ENCODE measurements around the gene AGAP1.

AGAP1 gene

GRCh38 chr2:235553291-235553690 lies 59.4 kb downstream of the AGAP1 start:
- no peak for DNase-seq

- no peak for DNase-seq
These were observed 59.9 kb downstream of the AGAP1 start for GRCh38 chr2:235553696-235554100.

- DNase-seq: no peak
These were observed 60.5 kb downstream of the AGAP1 start for GRCh38 chr2:235554385-235554784.

- DNase-seq: no peak
These were observed 61.1 kb downstream of the AGAP1 start for GRCh38 chr2:235554936-235555335.

- no peak for DNase-seq
These were observed 61.5 kb downstream of the AGAP1 start for GRCh38 chr2:235555371-235555770.

- DNase-seq: no peak
These were observed 62.2 kb downstream of the AGAP1 start for GRCh38 chr2:235556086-235556485.

GRCh38 chr2:235556901-235557300 lies 63.1 kb downstream of the AGAP1 start:
- no peak for DNase-seq

GRCh38 chr2:235557903-235558302 lies 64.1 kb downstream of the AGAP1 start:
- DNase-seq: no peak

- no peak for DNase-seq
These were observed 64.7 kb downstream of the AGAP1 start for GRCh38 chr2:235558572-235558971.

- DNase-seq: no peak
These were observed 66.5 kb downstream of the AGAP1 start for GRCh38 chr2:235560345-235560744.

- no peak for DNase-seq
These were observed 67.6 kb downstream of the AGAP1 start for GRCh38 chr2:235561450-235561849.

- no peak for DNase-seq
These were observed 68.4 kb downstream of the AGAP1 start for GRCh38 chr2:235562065-235562747.

GRCh38 chr2:235563056-235563910 lies 69.4 kb downstream of the AGAP1 start:
- no peak for DNase-seq

- DNase-seq: no peak
These were observed 70.2 kb downstream of the AGAP1 start for GRCh38 chr2:235564066-235564465.

GRCh38 chr2:235564884-235565530 lies 71.2 kb downstream of the AGAP1 start:
- DNase-seq: no peak

GRCh38 chr2:235566415-235566814 lies 72.6 kb downstream of the AGAP1 start:
- DNase-seq: no peak

GRCh38 chr2:235566931-235567495 lies 73.2 kb downstream of the AGAP1 start:
- DNase-seq: no peak

GRCh38 chr2:235567842-235568241 lies 74.0 kb downstream of the AGAP1 start:
- DNase-seq: no peak

- no peak for DNase-seq
These were observed 74.6 kb downstream of the AGAP1 start for GRCh38 chr2:235568431-235568830.

- no peak for DNase-seq
These were observed 76.0 kb downstream of the AGAP1 start for GRCh38 chr2:235569837-235570236.

- DNase-seq: no peak
These were observed 76.4 kb downstream of the AGAP1 start for GRCh38 chr2:235570256-235570655.

GRCh38 chr2:235570966-235571692 lies 77.3 kb downstream of the AGAP1 start:
- DNase-seq: no peak

GRCh38 chr2:235572592-235572991 lies 78.7 kb downstream of the AGAP1 start:
- DNase-seq: no peak
